ENCODE measurements around the gene THBD. TPM values are rescaled to one million over a fixed set of nuclear protein-coding genes. Genes with fewer than 3 reads are reported as not detected.

Gene THBD
- total and polyA plus RNA-seq, 2 experiments from 2014 or later, result 0.10 to 0.97 TPM

- Mint-ChIP-seq H3K9me3 (peaks cover 5% of the 10 kb centered on the region), H3K4me1 (no peaks in the 10 kb centered on the region), H3K4me3 (no peak overlapping the region), H3K27me3 (ENCODE audit: insufficient read depth, low read depth, poor library complexity) (no peaks in the 10 kb centered on the region), H3K27ac (no peak overlapping the region), H3K36me3 (ENCODE audit: low read depth) (peaks cover 3% of the 10 kb centered on the region; the same call in 1 of the 3 replicates)
- DNase-seq (ENCODE audit: low spot score) (no peak), ATAC-seq (no peak)
- Histone ChIP-seq H3K4me1 (ENCODE audit: insufficient read depth) (no peaks in the 10 kb centered on the region), H3K9me2 (ENCODE audit: insufficient read depth) (0 out of 2 replicates have a peak, but pooled peaks cover 4% of the 10 kb centered on the region), H3K27me3 (ENCODE audit: insufficient read depth) (no peaks in the 10 kb centered on the region), H3K36me3 (ENCODE audit: insufficient read depth) (no peaks in the 10 kb centered on the region), H3K27ac (ENCODE audit: low read depth) (no peak overlapping the region), H4K20me1 (replicated peaks; ENCODE audit: insufficient read depth) (no peaks in the 10 kb centered on the region), H3F3A (replicated peaks; ENCODE audit: low read depth) (no peaks in the 10 kb centered on the region), H3K4me3 (no peak overlapping the region), H2AFZ (no peak overlapping the region), H3K4me2 (no peak overlapping the region), H3K79me2 (replicated peaks; ENCODE audit: insufficient read depth) (no peaks in the 10 kb centered on the region)
- TF ChIP-seq POLR2AphosphoS5 (IDR thresholded peaks at IDR 0.05; ENCODE audit: low read depth) (no peak), JUNB (IDR thresholded peaks at IDR 0.05; ENCODE audit: unreplicated experiment) (no peak), EZH2phosphoT487 (IDR thresholded peaks at IDR 0.05; ENCODE audit: unreplicated experiment) (no peak), EZH2 (IDR thresholded peaks at IDR 0.05; ENCODE audit: low read depth, unreplicated experiment) (no peak)
Measured at GRCh38 chr20:22999756-23000155, 49.7 kb downstream of the THBD start.

- no peaks in the 10 kb centered on the region for H3K27me3 Mint-ChIP-seq (ENCODE audit: insufficient read depth, low read depth, poor library complexity)
- Histone ChIP-seq H3K9me2 (ENCODE audit: insufficient read depth) (0 out of 2 replicates have a peak, but pooled peaks cover 4% of the 10 kb centered on the region), H3F3A (replicated peaks; ENCODE audit: low read depth) (no peaks in the 10 kb centered on the region), H3K4me3 (no peak overlapping the region), H3K4me1 (ENCODE audit: insufficient read depth) (no peaks in the 10 kb centered on the region), H3K27me3 (ENCODE audit: insufficient read depth) (no peaks in the 10 kb centered on the region), H3K4me2 (no peak overlapping the region), H3K79me2 (replicated peaks; ENCODE audit: insufficient read depth) (no peaks in the 10 kb centered on the region), H4K20me1 (replicated peaks; ENCODE audit: insufficient read depth) (no peaks in the 10 kb centered on the region), H3K36me3 (ENCODE audit: insufficient read depth) (no peaks in the 10 kb centered on the region; the same call in 1 of the 2 replicates), H3K27ac (ENCODE audit: low read depth) (no peak overlapping the region), H2AFZ (no peak overlapping the region)
- peaks cover 18% of the 10 kb centered on the region for H3K9me3 Mint-ChIP-seq
- peaks cover 9% of the 10 kb centered on the region; the same call in 1 of the 3 replicates for H3K36me3 Mint-ChIP-seq (ENCODE audit: low read depth)
- DNase-seq (ENCODE audit: low spot score) (no peak), ATAC-seq (no peak)
- H3K27ac Mint-ChIP-seq, result no peak overlapping the region
- no peaks in the 10 kb centered on the region for H3K4me1 Mint-ChIP-seq
- no peak overlapping the region for H3K4me3 Mint-ChIP-seq
- no peak for TF ChIP-seq ETS1 (IDR thresholded peaks at IDR 0.05)
- TF ChIP-seq ZNF114 (CRISPR knock-in tag; IDR thresholded peaks at IDR 0.05), result no peak
- TF ChIP-seq CREB1 (CRISPR knock-in tag; IDR thresholded peaks at IDR 0.05; ENCODE audit: low read depth), result no peak
- no peak for TF ChIP-seq JUNB (IDR thresholded peaks at IDR 0.05; ENCODE audit: unreplicated experiment)
- no peak for TF ChIP-seq CTCF (conservative IDR thresholded peaks at IDR 0.05; ENCODE audit: low read depth in 2 of 2)
- no peak for TF ChIP-seq EZH2phosphoT487 (IDR thresholded peaks at IDR 0.05; ENCODE audit: unreplicated experiment)
- no peak for TF ChIP-seq POLR2AphosphoS5 (IDR thresholded peaks at IDR 0.05; ENCODE audit: low read depth)
- TF ChIP-seq ZNF331 (CRISPR knock-in tag; IDR thresholded peaks at IDR 0.05; ENCODE audit: low read depth), result no peak
- no peak for TF ChIP-seq EZH2 (IDR thresholded peaks at IDR 0.05; ENCODE audit: low read depth, unreplicated experiment)
- TF ChIP-seq REST (IDR thresholded peaks at IDR 0.05; ENCODE audit: unreplicated experiment), result no peak
Measured at GRCh38 chr20:22998476-22998875, 51.0 kb downstream of the THBD start.
